ENCODE data around the gene PAN2. TPM values are rescaled to one million over a fixed set of nuclear protein-coding genes. Genes with fewer than 3 reads are reported as not detected.
"Not testable (repeated sequence)": the region's sequence is repeated elsewhere in the genome, so short reads cannot be mapped to it uniquely, and the experiment has no call there.

The PAN2 gene
- total and polyA plus RNA-seq, 2 donors (not counting 3 experiments of a cell fraction or from before 2014, with no cell fraction given): 21.5 to 21.9 TPM

DNA sequence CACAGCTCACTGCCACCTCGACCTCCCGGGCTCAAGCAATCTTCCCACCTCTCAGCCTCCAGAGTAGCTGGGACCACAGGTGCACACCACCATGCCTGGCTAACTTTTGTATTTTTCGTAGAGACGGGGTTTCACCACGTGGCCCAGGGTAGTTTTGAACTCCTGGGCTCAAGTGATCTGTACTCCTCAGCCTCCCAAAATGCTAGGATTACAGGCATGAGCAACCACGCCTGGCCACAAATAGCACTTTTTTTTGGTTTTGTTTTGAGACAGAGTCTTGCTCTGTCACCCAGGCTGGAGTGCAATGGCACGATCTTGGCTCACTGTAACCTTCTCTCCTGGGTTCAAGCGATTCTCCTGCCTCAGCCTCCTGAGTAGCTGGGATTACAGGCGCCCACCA, 13.5 kb upstream of the PAN2 start:
- H3K4me1 ChIP-seq (ENCODE audit: control insufficient read depth, extremely low read depth, insufficient read depth, low read length); H3K4me3 ChIP-seq (replicated peaks in 1 of 3; ENCODE audit: insufficient read depth in 1 of 3, low read depth in 1 of 3, low read length in 3 of 3); BruUV-seq (replicated peaks); H3K27ac ChIP-seq (ENCODE audit: insufficient read depth, low read depth, low read length); intact Hi-C loops (cut with micrococcal nuclease); H3K4me2 ChIP-seq (ENCODE audit: insufficient read depth, low read length); H3K79me2 ChIP-seq (ENCODE audit: control insufficient read depth, insufficient read depth, low read length); DNase-seq (ENCODE audit: low read depth, low spot score); H3K9ac ChIP-seq (replicated peaks; ENCODE audit: extremely low read depth, insufficient read depth, low read length); H4K20me1 ChIP-seq (replicated peaks; ENCODE audit: control insufficient read depth, extremely low read depth, insufficient read depth, low read length); FAIRE-seq; H3K9me3 ChIP-seq (replicated peaks; ENCODE audit: control insufficient read depth, insufficient read depth, low read length); H3K27me3 ChIP-seq (ENCODE audit: control insufficient read depth in 2 of 2, insufficient read depth in 2 of 2, low read length in 2 of 2); H2AFZ ChIP-seq (ENCODE audit: low read depth, low read length); H3K9me1 ChIP-seq (replicated peaks; ENCODE audit: control insufficient read depth, extremely low read depth, insufficient read depth, low read length): not testable (repeated sequence)
- CTCF ChIA-PET: interaction anchor here (0.7 to 1.0 kb wide), 2 partner anchors 10 to 117 kb away, joined by 3 to 4 read pairs; no protein-coding TSS in a partner anchor
- POLR2A ChIA-PET: interaction anchor here (0.7 kb wide), 1 partner anchor 8 kb away, joined by 9 read pairs; no protein-coding TSS in a partner anchor
- dilution Hi-C loops (cut with MboI; ENCODE audit: extremely low pct_ligation_motif_present, low sequenced_read_pairs): loop anchor here (10.0 kb wide), 1 partner anchor 58 kb away; no protein-coding TSS in a partner anchor
- peaks cover 28 to 57% of the 10 kb centered on the region in 2 experiments for H3K36me3 ChIP-seq (ENCODE audit: control insufficient read depth in 2 of 2, extremely low read depth in 1 of 2, insufficient read depth in 2 of 2, low read length in 2 of 2)

DNA sequence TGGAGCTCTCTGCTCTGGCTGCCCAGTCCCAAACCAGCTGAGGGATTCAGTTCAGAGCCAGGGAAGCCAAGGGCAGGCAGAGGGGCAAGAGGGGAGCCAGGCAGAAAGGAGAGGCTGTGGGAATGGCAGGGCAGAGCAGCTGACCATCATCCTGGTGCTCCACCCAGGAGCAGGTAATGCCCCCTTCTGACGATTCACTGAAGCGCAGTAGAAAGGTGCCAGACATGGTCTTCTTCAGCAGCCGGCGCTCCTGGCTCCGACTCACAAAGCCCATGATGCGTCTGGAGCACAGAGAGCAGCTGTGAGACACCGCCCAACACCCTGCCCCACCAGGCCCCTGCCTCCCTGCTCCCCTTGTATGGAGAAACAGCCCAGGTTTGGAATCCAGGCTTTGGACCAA, 12.9 kb upstream of the PAN2 start:
- H3K9me3 ChIP-seq (replicated peaks; ENCODE audit: control insufficient read depth, insufficient read depth, low read length): no peaks in the 10 kb centered on the region
- no peak overlapping the region for H2AFZ ChIP-seq (ENCODE audit: low read depth, low read length)
- H4K20me1 ChIP-seq (replicated peaks; ENCODE audit: control insufficient read depth, extremely low read depth, insufficient read depth, low read length): no peaks in the 10 kb centered on the region
- H3K9ac ChIP-seq (replicated peaks; ENCODE audit: extremely low read depth, insufficient read depth, low read length): no peak overlapping the region
- dilution Hi-C loops (cut with MboI; ENCODE audit: extremely low pct_ligation_motif_present, low sequenced_read_pairs) (loop anchor here (10.0 kb wide), 1 partner anchor 58 kb away; no protein-coding TSS in a partner anchor), intact Hi-C loops (cut with micrococcal nuclease) (no loop called here)
- H3K27me3 ChIP-seq (ENCODE audit: control insufficient read depth in 2 of 2, insufficient read depth in 2 of 2, low read length in 2 of 2): no peaks in the 10 kb centered on the region
- FAIRE-seq (no peak), DNase-seq (ENCODE audit: low read depth, low spot score) (no peak)
- ChIA-PET POLR2A (interaction anchor here (0.6 kb wide), 1 partner anchor 99 kb away, joined by 4 read pairs; no protein-coding TSS in a partner anchor), CTCF (interaction anchor here (0.7 to 1.0 kb wide), 2 partner anchors 11 to 117 kb away, joined by 3 to 4 read pairs; no protein-coding TSS in a partner anchor)
- H3K4me2 ChIP-seq (ENCODE audit: insufficient read depth, low read length): no peak overlapping the region
- TF ChIP-seq EZH2 (IDR thresholded peaks at IDR 0.05; ENCODE audit: borderline replicate concordance, low read depth, low read length, severe bottlenecking) (no peak), POLR2AphosphoS5 (IDR thresholded peaks at IDR 0.05; ENCODE audit: insufficient read depth, low read depth, low read length) (no peak), FOS (IDR thresholded peaks at IDR 0.05; ENCODE audit: borderline replicate concordance, insufficient read depth, low read length) (no peak), JUN (IDR thresholded peaks at IDR 0.05; ENCODE audit: borderline replicate concordance, insufficient read depth, insufficient read length, low read depth) (no peak), POLR2A (IDR thresholded peaks at IDR 0.05; ENCODE audit: low read depth, low read length) (no peak)
- TF ChIP-seq, protein P1, sequence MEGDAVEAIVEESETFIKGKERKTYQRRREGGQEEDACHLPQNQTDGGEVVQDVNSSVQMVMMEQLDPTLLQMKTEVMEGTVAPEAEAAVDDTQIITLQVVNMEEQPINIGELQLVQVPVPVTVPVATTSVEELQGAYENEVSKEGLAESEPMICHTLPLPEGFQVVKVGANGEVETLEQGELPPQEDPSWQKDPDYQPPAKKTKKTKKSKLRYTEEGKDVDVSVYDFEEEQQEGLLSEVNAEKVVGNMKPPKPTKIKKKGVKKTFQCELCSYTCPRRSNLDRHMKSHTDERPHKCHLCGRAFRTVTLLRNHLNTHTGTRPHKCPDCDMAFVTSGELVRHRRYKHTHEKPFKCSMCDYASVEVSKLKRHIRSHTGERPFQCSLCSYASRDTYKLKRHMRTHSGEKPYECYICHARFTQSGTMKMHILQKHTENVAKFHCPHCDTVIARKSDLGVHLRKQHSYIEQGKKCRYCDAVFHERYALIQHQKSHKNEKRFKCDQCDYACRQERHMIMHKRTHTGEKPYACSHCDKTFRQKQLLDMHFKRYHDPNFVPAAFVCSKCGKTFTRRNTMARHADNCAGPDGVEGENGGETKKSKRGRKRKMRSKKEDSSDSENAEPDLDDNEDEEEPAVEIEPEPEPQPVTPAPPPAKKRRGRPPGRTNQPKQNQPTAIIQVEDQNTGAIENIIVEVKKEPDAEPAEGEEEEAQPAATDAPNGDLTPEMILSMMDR (IDR thresholded peaks at IDR 0.05; ENCODE audit: extremely low read depth in 1 of 2, insufficient read depth in 1 of 2, low read depth in 1 of 2, low read length in 2 of 2): no peak
- H3K79me2 ChIP-seq (ENCODE audit: control insufficient read depth, insufficient read depth, low read length): no peaks in the 10 kb centered on the region
- peaks cover 28 to 57% of the 10 kb centered on the region in 2 experiments for H3K36me3 ChIP-seq (ENCODE audit: control insufficient read depth in 2 of 2, extremely low read depth in 1 of 2, insufficient read depth in 2 of 2, low read length in 2 of 2)
- no peaks in the 10 kb centered on the region for H3K4me1 ChIP-seq (ENCODE audit: control insufficient read depth, extremely low read depth, insufficient read depth, low read length)
- no peak overlapping the region for H3K27ac ChIP-seq (ENCODE audit: insufficient read depth, low read depth, low read length)
- H3K9me1 ChIP-seq (replicated peaks; ENCODE audit: control insufficient read depth, extremely low read depth, insufficient read depth, low read length): no peaks in the 10 kb centered on the region
- H3K4me3 ChIP-seq (replicated peaks in 1 of 3; ENCODE audit: insufficient read depth in 1 of 3, low read depth in 1 of 3, low read length in 3 of 3): no peak overlapping the region
- BruUV-seq (replicated peaks): no TSS peak

DNA sequence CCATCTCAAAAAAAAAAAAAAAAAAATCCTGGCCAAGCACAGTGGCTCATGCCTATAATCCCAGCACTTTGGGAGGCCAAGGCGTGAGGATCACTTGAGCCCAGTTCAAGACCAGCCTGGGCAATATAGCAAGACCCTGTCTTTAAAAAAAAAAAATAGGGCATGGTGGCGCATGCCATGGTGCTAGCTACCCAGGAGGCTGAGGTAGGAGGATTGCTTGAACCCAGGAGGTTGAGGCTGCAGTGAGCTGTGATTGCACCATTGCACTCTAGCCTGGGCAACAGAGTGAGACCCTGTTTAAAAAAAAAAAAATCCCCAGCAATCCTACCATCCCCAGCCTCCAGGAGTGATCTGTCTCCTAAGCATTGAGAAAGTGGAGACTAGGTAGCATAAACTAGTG, 8.5 kb upstream of the PAN2 start:
- H3K4me1 ChIP-seq (ENCODE audit: control insufficient read depth, extremely low read depth, insufficient read depth, low read length); H3K9me1 ChIP-seq (replicated peaks; ENCODE audit: control insufficient read depth, extremely low read depth, insufficient read depth, low read length); BruUV-seq (replicated peaks); H3K4me3 ChIP-seq (replicated peaks in 1 of 3; ENCODE audit: insufficient read depth in 1 of 3, low read depth in 1 of 3, low read length in 3 of 3); intact Hi-C loops (cut with micrococcal nuclease); FAIRE-seq; H3K27ac ChIP-seq (ENCODE audit: insufficient read depth, low read depth, low read length); H2AFZ ChIP-seq (ENCODE audit: low read depth, low read length); H3K27me3 ChIP-seq (ENCODE audit: control insufficient read depth in 2 of 2, insufficient read depth in 2 of 2, low read length in 2 of 2); POLR2A ChIA-PET; H4K20me1 ChIP-seq (replicated peaks; ENCODE audit: control insufficient read depth, extremely low read depth, insufficient read depth, low read length); H3K4me2 ChIP-seq (ENCODE audit: insufficient read depth, low read length); H3K9me3 ChIP-seq (replicated peaks; ENCODE audit: control insufficient read depth, insufficient read depth, low read length); DNase-seq (ENCODE audit: low read depth, low spot score); H3K9ac ChIP-seq (replicated peaks; ENCODE audit: extremely low read depth, insufficient read depth, low read length); H3K79me2 ChIP-seq (ENCODE audit: control insufficient read depth, insufficient read depth, low read length): not testable (repeated sequence)
- CTCF ChIA-PET: interaction anchor here (0.9 to 1.7 kb wide), 3 partner anchors 18 to 122 kb away, joined by 3 read pairs; partner anchors contain the start of gene STAT2
- dilution Hi-C loops (cut with MboI; ENCODE audit: extremely low pct_ligation_motif_present, low sequenced_read_pairs): loop anchor here (10.0 kb wide), 1 partner anchor 63 kb away; no protein-coding TSS in a partner anchor
- H3K36me3 ChIP-seq (ENCODE audit: control insufficient read depth in 2 of 2, extremely low read depth in 1 of 2, insufficient read depth in 2 of 2, low read length in 2 of 2): peaks cover 12 to 33% of the 10 kb centered on the region in 2 experiments
